Astrocyte (in vitro differentiated cells and primary cell): ENCODE results near the gene MATCAP1. TPM values are rescaled to one million over a fixed set of nuclear protein-coding genes. Genes with fewer than 3 reads are reported as not detected.

Experiments used
- DNase-seq: peaks from one replicate; pipeline ENCODE4 v3.0.0-alpha.2; 2010; ENCODE audit warnings: low read depth
- FAIRE-seq: peaks from 2 replicates; lab custom pipeline; 2011; peaks lifted over from hg19 to GRCh38; lab: Jason Lieb, UNC
- H2AFZ ChIP-seq: 2 replicates; pipeline ENCODE4 v1.6.0; 2012; ENCODE audit warnings: low read depth, low read length, inconsistent platforms
- H3K27ac ChIP-seq: 2 replicates; pipeline ENCODE4 v1.5.1; 2011; ENCODE audit warnings: low read depth, low read length, inconsistent platforms
- H3K27me3 ChIP-seq: 2 replicates; pipeline ENCODE4 v1.6.0; 2011; ENCODE audit warnings: low read length, inconsistent platforms; ENCODE audit not compliant: insufficient read depth
- H3K36me3 ChIP-seq: 2 replicates; pipeline ENCODE4 v1.5.1; 2011; ENCODE audit warnings: low read length, inconsistent platforms; ENCODE audit not compliant: insufficient read depth
- H3K4me1 ChIP-seq: 2 replicates; pipeline ENCODE4 v1.5.1; 2011; ENCODE audit warnings: low read length, inconsistent platforms; ENCODE audit not compliant: insufficient read depth
- H3K4me2 ChIP-seq: 2 replicates; pipeline ENCODE4 v1.6.0; 2012; ENCODE audit warnings: low read length, inconsistent platforms
- H3K4me3 ChIP-seq: 2 replicates; pipeline ENCODE4 v1.5.1; 2011; ENCODE audit warnings: low read depth, mild to moderate bottlenecking, low read length, inconsistent platforms; ENCODE audit not compliant: insufficient read depth
- H3K79me2 ChIP-seq: 2 replicates; pipeline ENCODE4 v1.6.0; 2012; ENCODE audit warnings: mild to moderate bottlenecking, low read length, inconsistent platforms; ENCODE audit not compliant: insufficient read depth
- H3K9ac ChIP-seq: 2 replicates; pipeline ENCODE4 v1.6.0; 2012; ENCODE audit warnings: mild to moderate bottlenecking, low read length, inconsistent platforms
- H3K9me3 ChIP-seq: 2 replicates; pipeline ENCODE4 v1.5.1; 2012; ENCODE audit warnings: low read depth, mild to moderate bottlenecking, low read length, inconsistent platforms; ENCODE audit not compliant: insufficient read depth
- H4K20me1 ChIP-seq: 2 replicates; pipeline ENCODE4 v1.6.0; 2012; ENCODE audit warnings: low read length, inconsistent platforms; ENCODE audit not compliant: insufficient read depth
- H3K27ac Mint-ChIP-seq: one replicate; pipeline ENCODE4 v1.8.0; 2021; ENCODE audit warnings: mild to moderate bottlenecking, mixed read lengths; ENCODE audit not compliant: unreplicated experiment
- H3K27me3 Mint-ChIP-seq: one replicate; pipeline ENCODE4 v1.8.0; 2021; ENCODE audit warnings: low read depth, mixed read lengths; ENCODE audit not compliant: unreplicated experiment
- H3K36me3 Mint-ChIP-seq: one replicate; pipeline ENCODE4 v1.8.0; 2021; ENCODE audit warnings: low read depth, mixed read lengths; ENCODE audit not compliant: unreplicated experiment
- H3K4me1 Mint-ChIP-seq: one replicate; pipeline ENCODE4 v1.8.0; 2021; ENCODE audit warnings: low read depth, mixed read lengths; ENCODE audit not compliant: unreplicated experiment
- H3K4me3 Mint-ChIP-seq: one replicate; pipeline ENCODE4 v1.8.0; 2021; ENCODE audit warnings: mild to moderate bottlenecking, moderate library complexity, mixed read lengths; ENCODE audit not compliant: unreplicated experiment
- H3K9me3 Mint-ChIP-seq: one replicate; pipeline ENCODE4 v1.8.0; 2021; ENCODE audit warnings: mild to moderate bottlenecking, mixed read lengths; ENCODE audit not compliant: unreplicated experiment
- CTCF ChIP-seq: IDR thresholded peaks from 2 replicates; pipeline ENCODE4 v1.5.1; 2011; ENCODE audit warnings: low read depth, mild to moderate bottlenecking, inconsistent platforms, low read length, moderate library complexity; ENCODE audit not compliant: insufficient read depth
- EZH2 ChIP-seq: IDR thresholded peaks from 2 replicates; pipeline ENCODE4 v1.6.1; 2012; ENCODE audit warnings: mild to moderate bottlenecking, low read length, inconsistent platforms; ENCODE audit not compliant: insufficient read depth
- total RNA-seq: library from RNA; stranded (reverse); gene quantifications from 2 replicates; pipeline ENCODE4 v1.2.1, GENCODE V29; 2021

MATCAP1 gene
- total RNA-seq, 1 donor from 2014 or later, result 26.1 TPM

- Histone ChIP-seq H3K4me3 (no peak overlapping the region), H4K20me1 (peaks cover 31% of the 10 kb centered on the region), H3K27me3 (peaks cover 66% of the 10 kb centered on the region), H3K9ac (no peak overlapping the region), H3K4me2 (peak overlapping the region; percentile 81), H2AFZ (no peak overlapping the region), H3K36me3 (no peaks in the 10 kb centered on the region), H3K9me3 (no peaks in the 10 kb centered on the region), H3K27ac (no peak overlapping the region), H3K79me2 (no peaks in the 10 kb centered on the region), H3K4me1 (peaks cover 28% of the 10 kb centered on the region)
- DNase-seq (no peak), FAIRE-seq (no peak)
- no peaks in the 10 kb centered on the region for H3K4me1 Mint-ChIP-seq
- H3K27ac Mint-ChIP-seq, result no peak overlapping the region
- H3K27me3 Mint-ChIP-seq, result peaks cover 53% of the 10 kb centered on the region
- peaks cover 15% of the 10 kb centered on the region for H3K9me3 Mint-ChIP-seq
- H3K4me3 Mint-ChIP-seq, result no peak overlapping the region
- no peak for TF ChIP-seq EZH2
- no peak for TF ChIP-seq CTCF
- peaks cover 2% of the 10 kb centered on the region for H3K36me3 Mint-ChIP-seq
Observed at GRCh38 chr16:67163999-67164558, 19.7 kb downstream of the MATCAP1 start.

GRCh38 chr16:67163164-67163998 is 20.4 kb downstream of the MATCAP1 start:
- TF ChIP-seq CTCF, result no peak
- TF ChIP-seq EZH2, result peak; percentile 89
- Mint-ChIP-seq H3K36me3 (peaks cover 2% of the 10 kb centered on the region), H3K4me1 (no peaks in the 10 kb centered on the region), H3K27me3 (peaks cover 56% of the 10 kb centered on the region), H3K27ac (no peak overlapping the region), H3K4me3 (no peak overlapping the region), H3K9me3 (peaks cover 15% of the 10 kb centered on the region)
- peak overlapping the region; percentile 55 for H2AFZ ChIP-seq
- peak overlapping the region; percentile 81 for H3K4me2 ChIP-seq
- no peak overlapping the region for H3K9ac ChIP-seq
- H3K27me3 ChIP-seq, result peaks cover 59% of the 10 kb centered on the region
- DNase-seq (peak; percentile 34), FAIRE-seq (no peak)
- no peak overlapping the region for H3K27ac ChIP-seq
- no peaks in the 10 kb centered on the region for H3K79me2 ChIP-seq
- peak overlapping the region; percentile 48 for H3K4me3 ChIP-seq
- H3K4me1 ChIP-seq, result peaks cover 31% of the 10 kb centered on the region
- H3K36me3 ChIP-seq, result no peaks in the 10 kb centered on the region
- H4K20me1 ChIP-seq, result peaks cover 35% of the 10 kb centered on the region
- no peaks in the 10 kb centered on the region for H3K9me3 ChIP-seq
